Stimulated activated CD8-positive, alpha-beta memory T cell treated with anti-CD3 and anti-CD28 coated beads, Interleukin-2, amount 100 ng/mL, for 1 hour (primary cell): ENCODE results near the gene PSME3.
"Not testable (repeated sequence)": the region's sequence is repeated elsewhere in the genome, so short reads cannot be mapped to it uniquely, and the experiment has no call there.

Experiments used
- DNase-seq, 2 donors: peaks; one replicate each; pipeline ENCODE4 v3.0.0-alpha.2; 2020; ENCODE audit warnings: low read depth in 2 of 2

The PSME3 gene

DNA sequence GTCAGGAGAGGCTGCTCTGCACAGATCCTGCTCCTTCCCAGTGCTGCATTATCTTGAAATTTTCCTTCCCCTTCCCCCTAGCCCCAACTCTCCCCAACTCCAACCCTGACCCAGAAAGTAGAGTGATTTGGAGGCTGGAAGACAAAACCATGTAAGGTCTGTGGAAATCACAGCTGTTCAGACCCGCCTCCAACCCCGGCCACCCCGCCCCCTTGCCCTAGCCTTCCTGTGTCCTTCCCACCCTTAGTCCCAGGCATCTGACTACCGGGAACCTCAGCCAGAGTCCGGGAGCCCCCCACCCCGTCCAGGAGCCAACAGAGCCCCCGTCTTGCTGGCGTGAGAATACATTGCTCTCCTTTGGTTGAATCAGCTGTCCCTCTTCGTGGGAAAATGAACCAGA, 17.8 kb downstream of the PSME3 start, which contains the start of gene AOC3:
TSS of gene AOC3 (plus strand) at position 246 of the 400 bp plus-strand sequence. CDS start at position 391, 145 bp downstream.
- no peak for DNase-seq

DNA sequence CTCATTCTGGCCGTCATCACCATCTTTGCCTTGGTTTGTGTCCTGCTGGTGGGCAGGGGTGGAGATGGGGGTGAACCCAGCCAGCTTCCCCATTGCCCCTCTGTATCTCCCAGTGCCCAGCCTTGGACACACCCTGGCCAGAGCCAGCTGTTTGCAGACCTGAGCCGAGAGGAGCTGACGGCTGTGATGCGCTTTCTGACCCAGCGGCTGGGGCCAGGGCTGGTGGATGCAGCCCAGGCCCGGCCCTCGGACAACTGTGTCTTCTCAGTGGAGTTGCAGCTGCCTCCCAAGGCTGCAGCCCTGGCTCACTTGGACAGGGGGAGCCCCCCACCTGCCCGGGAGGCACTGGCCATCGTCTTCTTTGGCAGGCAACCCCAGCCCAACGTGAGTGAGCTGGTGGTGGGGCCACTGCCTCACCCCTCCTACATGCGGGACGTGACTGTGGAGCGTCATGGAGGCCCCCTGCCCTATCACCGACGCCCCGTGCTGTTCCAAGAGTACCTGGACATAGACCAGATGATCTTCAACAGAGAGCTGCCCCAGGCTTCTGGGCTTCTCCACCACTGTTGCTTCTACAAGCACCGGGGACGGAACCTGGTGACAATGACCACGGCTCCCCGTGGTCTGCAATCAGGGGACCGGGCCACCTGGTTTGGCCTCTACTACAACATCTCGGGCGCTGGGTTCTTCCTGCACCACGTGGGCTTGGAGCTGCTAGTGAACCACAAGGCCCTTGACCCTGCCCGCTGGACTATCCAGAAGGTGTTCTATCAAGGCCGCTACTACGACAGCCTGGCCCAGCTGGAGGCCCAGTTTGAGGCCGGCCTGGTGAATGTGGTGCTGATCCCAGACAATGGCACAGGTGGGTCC, 18.4 kb downstream of the PSME3 start:
- not testable (repeated sequence) for DNase-seq

DNA sequence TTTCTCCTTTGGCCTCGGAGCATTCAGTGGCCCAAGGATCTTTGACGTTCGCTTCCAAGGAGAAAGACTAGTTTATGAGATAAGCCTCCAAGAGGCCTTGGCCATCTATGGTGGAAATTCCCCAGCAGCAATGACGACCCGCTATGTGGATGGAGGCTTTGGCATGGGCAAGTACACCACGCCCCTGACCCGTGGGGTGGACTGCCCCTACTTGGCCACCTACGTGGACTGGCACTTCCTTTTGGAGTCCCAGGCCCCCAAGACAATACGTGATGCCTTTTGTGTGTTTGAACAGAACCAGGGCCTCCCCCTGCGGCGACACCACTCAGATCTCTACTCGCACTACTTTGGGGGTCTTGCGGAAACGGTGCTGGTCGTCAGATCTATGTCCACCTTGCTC, 19.2 kb downstream of the PSME3 start:
- DNase-seq: no peak

DNA sequence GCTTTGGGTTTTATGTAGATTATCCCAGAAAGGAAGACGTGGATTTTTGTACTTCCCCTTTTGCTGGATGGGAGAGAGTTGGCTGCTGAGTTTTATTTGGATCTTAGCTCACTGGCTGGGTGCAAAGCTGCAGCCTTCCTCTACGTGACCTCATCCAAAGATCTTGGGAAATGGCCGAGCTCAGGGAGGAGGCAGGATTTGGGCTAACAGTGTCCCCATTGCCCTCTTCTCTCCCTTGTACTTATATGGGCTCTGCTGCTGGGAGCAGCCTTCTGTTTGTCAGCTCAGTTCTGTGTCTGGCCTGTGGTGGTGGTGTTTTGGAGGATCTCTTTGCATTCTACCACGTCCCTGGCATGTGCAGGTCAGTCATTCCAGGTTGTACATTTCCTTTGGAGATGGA, 19.8 kb downstream of the PSME3 start:
- no peak for DNase-seq

DNA sequence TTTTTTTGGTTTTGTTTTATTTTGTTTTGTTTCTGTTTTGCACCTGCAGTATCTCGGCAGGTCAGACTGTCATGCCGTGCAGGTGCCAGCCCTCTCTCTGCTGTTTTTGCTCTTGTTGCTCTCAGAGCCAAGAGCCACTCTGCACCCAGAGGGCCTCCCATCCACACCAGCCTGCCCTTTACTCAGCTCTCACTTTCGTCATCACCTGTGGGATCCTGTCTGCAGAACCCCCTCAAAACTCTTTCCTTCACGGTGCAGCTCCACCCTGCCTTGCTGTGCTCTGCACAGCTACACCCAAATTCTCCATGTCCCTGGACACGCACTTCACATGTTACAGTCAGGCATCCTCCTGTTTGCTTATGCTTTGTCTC, 20.4 kb downstream of the PSME3 start:
- DNase-seq: no peak

DNA sequence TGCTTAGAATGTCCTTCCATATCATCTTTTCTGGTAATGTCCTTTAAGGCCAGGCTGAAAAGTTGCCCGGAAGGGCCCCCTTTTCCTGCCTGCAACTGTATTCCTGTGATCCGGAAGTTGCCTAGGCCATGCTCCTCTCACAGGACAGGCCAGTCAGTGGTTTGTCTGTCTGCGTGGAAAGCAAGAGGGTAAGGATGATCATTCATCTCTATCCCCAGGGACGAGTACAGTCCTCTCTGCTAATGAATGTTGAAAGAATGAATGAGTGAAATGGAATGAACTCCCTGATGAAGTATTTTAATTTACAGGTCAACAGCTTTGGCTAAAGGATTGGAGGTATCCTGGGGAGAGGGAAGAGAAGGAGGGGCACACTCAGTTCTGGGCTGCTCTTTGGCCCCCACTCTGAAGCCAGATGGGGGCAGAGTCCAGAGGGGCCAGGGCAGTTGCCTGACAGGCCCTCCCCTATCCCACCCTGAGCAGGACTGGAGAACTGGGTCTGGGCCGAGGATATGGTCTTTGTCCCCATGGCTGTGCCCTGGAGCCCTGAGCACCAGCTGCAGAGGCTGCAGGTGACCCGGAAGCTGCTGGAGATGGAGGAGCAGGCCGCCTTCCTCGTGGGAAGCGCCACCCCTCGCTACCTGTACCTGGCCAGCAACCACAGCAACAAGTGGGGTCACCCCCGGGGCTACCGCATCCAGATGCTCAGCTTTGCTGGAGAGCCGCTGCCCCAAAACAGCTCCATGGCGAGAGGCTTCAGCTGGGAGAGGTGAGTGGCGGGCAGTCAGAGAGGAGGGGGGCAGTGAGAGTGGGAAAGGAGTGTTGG, 21.0 kb downstream of the PSME3 start:
- no peak for DNase-seq

DNA sequence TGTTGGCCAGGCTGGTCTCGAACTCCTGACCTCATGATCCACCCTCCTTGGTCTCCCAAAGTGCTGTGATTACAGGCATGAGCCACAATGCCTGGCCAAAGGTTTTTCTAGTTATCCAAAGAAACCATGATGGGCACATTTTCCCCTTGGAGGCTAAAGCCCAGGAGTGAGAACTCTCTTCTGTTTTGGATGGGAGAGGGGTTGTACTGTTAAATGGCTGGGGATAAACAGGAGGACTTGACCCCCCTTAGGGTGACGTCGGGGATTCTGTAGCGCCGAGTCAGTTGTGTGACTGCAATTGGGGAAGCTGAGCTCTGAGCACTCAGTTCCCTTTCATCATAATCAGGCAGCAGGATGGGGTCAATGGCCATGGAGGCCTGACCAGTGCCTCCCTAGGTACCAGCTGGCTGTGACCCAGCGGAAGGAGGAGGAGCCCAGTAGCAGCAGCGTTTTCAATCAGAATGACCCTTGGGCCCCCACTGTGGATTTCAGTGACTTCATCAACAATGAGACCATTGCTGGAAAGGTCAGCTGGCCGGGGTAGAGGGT, 21.9 kb downstream of the PSME3 start:
- no peak for DNase-seq

DNA sequence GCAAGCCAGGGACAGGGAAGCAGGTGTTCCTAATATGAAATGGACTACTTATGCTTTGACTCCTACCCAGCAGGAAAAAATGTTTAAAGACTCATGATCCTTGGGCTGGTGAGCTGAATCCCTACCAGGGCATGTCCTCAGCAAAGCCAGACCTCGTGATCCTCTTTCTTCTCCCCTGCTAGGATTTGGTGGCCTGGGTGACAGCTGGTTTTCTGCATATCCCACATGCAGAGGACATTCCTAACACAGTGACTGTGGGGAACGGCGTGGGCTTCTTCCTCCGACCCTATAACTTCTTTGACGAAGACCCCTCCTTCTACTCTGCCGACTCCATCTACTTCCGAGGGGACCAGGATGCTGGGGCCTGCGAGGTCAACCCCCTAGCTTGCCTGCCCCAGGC, 22.9 kb downstream of the PSME3 start:
- DNase-seq: not testable (repeated sequence)

DNA sequence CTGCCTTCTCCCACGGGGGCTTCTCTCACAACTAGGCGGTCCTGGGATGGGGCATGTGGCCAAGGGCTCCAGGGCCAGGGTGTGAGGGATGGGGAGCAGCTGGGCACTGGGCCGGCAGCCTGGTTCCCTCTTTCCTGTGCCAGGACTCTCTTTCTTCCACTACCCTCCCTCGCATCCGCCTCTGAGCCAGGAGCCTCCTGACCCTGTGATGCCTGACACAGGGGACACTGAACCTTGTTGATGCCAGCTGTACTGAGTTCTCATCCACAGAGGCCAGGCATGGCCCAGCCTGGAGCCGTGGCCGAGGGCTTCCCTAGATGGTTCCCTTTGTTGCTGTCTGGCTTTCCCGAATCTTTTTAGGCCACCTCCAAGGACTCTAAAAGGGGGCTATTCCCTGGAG, 23.3 kb downstream of the PSME3 start:
- not testable (repeated sequence) for DNase-seq

DNA sequence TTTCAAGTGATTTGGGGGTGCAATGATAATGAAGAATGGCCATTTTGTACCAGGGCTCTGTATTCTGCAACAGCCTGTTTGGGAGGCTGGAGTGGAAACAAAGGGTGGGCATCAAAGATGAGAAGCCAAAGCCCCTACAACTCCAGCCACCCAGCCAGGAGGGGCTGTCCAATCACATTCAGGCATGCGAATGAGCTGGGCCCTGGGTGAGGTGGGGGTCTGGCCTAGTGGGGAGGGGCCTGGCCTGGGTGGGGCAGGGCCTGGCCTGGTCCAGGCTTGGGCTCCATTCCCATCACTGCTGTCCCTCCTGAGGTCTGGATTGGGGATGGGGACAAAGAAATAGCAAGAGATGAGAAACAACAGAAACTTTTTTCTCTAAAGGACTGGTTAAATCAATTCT, 24.2 kb downstream of the PSME3 start:
- no peak for DNase-seq

DNA sequence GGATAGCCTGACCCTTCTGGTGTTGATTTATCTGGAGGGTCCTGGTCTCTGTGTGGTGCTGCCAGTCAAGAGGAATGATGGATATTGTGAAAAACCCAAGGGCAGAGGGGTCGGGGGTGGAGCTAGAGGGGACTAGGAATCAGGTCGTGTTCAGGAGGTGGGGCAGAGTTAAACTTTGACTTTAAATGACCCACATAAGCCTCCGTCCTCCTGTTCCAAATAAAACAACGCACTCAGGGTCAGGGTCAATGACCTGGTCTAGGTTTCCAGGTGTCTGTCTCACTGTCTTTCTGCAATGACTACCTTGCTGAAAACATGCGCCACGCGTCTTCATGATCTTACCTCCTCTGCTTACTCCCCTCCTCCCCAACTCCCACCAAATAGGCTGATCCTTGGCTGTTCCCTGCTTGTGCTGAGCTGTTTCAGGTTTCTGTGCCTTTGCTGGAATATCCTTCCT, 32.5 kb downstream of the PSME3 start:
- DNase-seq: no peak

DNA sequence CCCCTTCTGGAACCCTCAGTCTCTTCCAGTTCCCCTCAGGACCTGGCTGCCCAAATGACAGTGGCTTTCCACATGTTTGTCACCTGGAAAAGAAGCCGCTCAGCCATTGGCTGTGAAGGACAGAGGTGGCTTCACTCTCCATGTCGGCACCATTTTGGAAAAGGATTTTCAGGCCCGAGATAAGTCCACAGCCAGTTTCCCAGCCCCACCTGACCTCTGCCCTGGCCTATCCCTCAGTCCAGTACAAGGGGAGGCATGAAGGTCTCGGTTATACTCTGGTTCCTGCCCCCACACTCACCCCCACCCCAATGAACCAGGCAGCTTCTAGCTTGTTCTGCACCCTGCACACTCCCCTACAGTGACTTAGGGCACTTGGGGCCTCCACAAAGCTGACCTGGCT, 33.0 kb downstream of the PSME3 start:
- DNase-seq: no peak

DNA sequence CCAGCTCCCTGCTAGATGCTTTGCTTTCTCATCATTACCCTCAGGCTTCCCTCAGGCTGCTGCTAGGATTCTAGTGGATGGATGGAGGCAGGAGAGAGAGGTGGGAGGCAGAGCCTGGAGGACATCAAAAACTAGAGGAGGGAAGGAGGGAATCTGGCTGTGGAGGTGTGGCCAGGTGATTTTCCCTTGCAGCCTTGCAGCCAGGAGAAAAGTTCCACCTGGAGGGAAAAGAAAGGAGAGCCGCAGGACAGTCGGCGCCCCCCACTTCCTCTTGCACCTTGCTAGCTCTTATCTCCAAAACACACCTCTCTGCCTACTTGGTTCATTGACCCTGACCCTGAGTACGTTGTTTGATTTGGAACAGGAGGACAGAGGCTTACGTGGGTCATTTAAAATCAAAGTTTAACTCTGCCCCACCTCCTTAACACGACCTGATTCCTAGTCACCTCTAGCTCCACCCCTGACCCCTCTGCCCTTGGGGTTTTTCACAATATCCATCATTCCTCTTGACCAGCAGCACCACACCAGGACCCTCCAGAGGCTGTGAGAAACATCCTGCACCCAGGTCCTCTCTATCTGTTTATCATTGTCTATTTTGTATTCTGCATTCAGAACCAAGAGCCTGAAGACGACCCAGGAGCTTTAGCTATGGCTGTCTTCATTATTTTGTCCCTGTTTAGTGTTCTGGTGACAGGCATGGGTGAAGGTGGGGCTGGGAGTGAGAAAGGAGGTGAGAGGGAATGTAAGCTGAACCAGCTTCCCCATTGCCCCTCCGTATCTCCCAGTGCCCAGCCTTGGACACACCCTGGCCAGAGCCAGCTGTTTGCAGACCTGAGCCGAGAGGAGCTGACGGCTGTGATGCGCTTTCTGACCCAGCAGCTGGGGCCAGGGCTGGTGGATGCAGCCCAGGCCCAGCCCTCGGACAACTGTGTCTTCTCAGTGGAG, 33.7 kb downstream of the PSME3 start:
- no peak for DNase-seq

DNA sequence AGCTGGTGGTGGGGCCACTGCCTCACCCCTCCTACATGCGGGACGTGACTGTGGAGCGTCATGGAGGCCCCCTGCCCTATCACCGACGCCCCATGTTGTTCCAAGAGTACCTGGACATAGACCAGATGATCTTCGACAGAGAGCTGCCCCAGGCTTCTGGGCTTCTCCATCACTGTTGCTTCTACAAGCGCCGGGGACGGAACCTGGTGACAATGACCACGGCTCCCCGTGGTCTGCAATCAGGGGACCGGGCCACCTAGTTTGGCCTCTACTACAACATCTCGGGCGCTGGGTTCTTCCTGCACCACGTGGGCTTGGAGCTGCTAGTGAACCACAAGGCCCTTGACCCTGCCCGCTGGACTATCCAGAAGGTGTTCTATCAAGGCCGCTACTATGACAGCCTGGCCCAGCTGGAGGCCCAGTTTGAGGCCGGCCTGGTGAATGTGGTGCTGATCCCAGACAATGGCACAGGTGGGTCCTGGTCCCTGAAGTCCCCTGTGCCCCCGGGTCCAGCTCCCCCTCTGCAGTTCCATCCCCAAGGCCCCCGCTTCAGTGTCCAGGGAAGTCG, 34.6 kb downstream of the PSME3 start:
- DNase-seq: not testable (repeated sequence)

DNA sequence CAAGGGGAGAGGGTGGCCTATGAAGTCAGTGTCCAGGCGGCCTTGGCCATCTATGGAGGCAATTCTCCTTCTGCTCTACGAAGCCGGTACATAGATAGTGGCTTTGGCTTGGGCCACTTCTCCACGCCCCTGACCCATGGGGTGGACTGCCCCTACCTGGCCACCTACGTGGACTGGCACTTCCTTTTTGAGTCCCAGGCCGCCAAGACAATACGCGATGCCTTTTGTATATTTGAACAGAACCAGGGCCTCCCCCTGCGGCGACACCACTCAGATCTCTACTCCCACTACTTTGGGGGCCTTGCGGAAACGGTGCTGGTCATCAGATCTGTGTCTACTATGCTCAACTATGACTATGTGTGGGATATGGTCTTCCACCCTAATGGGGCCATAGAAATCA, 35.1 kb downstream of the PSME3 start:
- DNase-seq: no peak

DNA sequence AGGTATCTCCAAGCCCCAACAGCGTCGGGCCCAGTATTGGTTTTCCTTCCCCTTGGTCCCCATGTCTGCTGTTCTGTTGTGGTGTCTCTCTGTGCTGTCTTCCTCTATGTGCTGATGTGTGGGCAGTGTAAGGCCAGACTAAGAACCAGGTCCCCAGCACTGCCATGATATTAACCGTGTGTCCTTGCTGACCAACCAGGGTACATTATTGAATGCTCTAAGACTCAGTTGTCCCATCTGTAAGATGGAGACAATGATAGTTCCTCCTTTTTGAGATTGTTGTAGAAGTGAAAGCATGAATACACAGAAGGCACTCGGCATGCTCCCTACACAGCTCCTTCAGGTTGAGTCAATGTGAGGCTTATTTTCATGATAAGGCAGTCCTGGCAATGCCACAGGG, 38.5 kb downstream of the PSME3 start:
- DNase-seq: no peak

DNA sequence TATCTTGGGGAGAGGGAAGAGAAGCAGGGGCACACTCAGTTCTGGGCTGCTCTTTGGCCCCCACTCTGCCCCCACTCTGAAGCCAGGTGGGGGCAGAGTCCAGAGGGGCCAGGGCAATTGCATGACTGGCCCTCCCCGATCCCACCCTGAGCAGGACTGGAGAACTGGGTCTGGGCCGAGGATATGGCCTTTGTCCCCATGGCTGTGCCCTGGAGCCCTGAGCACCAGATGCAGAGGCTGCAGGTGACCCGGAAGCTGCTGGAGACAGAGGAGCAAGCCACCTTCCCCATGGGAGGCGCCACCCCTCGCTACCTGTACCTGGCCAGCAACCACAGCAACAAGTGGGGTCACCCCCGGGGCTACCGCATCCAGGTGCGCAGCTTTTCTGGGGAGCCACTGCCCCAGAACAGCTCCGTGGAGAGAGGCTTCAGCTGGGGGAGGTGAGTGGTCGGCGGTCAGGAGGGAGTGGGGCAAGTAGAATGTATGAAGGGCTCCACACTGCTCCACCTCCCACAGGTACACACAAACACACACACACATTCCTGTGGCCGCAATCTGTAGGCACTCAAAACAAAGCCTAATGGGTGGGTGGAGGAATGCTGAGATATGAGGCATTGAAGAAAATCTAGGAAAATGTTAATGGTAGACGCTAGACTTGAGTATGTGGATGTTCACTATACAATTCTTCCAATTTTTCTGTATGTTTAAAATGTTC, 39.2 kb downstream of the PSME3 start:
- no peak for DNase-seq

DNA sequence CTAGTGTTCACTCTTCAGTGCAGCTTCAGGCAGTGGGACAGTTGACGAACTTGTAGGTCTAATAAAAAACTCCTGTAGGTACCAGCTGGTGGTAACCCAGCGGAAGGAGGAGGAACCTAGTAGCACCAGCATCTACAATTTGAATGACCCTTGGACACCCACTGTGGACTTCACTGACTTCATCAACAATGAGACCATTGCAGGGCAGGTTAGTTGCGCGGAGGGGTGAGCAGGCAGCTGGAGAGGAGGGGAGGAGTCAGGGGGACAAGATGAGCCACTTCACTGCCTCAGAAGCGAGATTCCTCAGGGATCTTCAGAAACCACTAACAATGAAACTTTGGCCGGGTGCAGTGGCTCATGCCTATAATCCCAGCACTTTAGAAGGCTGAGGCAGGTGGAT, 40.1 kb downstream of the PSME3 start:
- no peak for DNase-seq

DNA sequence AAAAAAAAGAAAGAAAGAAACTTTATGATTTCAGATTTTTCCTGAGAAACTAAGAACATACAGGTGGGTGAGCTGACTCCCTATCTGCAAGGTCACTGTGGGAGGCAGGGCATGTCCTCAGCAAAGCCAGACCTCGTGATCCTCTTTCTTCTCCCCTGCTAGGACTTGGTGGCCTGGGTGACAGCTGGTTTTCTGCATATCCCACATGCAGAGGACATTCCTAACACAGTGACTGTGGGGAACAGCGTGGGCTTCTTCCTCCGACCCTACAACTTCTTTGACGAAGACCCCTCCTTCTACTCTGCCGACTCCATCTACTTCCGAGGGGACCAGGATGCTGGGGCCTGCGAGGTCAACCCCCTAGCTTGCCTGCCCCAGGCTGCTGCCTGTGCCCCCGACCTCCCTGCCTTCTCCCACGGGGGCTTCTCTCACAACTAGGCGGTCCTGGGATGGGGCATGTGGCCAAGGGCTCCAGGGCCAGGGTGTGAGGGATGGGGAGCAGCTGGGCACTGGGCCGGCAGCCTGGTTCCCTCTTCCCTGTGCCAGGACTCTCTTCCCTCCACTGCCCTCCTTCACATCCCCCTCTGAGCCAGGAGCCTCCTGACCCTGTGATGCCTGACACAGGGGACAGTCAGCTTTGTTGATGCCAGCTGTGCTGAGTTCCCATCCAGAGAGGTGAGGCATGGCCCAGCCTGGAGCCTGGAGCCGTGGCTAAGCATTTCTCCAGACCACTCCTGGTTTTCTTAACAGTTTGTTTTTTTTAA, 40.9 kb downstream of the PSME3 start:
- not testable (repeated sequence) for DNase-seq

DNA sequence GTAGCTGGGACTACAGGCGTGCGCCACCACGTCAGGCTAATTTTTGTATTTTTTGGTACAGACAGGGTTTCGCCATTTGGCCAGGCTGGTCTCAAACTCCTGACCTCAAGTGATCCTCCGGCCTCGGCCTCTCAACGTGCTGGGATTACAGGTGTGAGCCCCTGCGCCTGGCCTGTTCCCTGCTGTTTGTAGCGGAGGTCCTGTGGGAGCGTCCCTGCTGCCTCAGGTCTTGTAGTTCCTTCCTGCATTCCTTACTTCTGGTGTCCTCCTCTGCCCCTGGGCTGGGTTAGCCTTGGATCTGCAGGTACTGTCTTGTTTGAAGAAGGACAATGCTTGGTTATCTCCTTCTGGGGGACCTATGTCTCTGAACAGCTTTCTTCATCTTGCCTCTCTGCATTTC, 43.8 kb downstream of the PSME3 start:
- no peak for DNase-seq
